ENCODE data around the gene DDX50.
"Not testable (repeated sequence)": the region's sequence is repeated elsewhere in the genome, so short reads cannot be mapped to it uniquely, and the experiment has no call there.

DDX50 gene, protein sequence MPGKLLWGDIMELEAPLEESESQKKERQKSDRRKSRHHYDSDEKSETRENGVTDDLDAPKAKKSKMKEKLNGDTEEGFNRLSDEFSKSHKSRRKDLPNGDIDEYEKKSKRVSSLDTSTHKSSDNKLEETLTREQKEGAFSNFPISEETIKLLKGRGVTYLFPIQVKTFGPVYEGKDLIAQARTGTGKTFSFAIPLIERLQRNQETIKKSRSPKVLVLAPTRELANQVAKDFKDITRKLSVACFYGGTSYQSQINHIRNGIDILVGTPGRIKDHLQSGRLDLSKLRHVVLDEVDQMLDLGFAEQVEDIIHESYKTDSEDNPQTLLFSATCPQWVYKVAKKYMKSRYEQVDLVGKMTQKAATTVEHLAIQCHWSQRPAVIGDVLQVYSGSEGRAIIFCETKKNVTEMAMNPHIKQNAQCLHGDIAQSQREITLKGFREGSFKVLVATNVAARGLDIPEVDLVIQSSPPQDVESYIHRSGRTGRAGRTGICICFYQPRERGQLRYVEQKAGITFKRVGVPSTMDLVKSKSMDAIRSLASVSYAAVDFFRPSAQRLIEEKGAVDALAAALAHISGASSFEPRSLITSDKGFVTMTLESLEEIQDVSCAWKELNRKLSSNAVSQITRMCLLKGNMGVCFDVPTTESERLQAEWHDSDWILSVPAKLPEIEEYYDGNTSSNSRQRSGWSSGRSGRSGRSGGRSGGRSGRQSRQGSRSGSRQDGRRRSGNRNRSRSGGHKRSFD

DNA sequence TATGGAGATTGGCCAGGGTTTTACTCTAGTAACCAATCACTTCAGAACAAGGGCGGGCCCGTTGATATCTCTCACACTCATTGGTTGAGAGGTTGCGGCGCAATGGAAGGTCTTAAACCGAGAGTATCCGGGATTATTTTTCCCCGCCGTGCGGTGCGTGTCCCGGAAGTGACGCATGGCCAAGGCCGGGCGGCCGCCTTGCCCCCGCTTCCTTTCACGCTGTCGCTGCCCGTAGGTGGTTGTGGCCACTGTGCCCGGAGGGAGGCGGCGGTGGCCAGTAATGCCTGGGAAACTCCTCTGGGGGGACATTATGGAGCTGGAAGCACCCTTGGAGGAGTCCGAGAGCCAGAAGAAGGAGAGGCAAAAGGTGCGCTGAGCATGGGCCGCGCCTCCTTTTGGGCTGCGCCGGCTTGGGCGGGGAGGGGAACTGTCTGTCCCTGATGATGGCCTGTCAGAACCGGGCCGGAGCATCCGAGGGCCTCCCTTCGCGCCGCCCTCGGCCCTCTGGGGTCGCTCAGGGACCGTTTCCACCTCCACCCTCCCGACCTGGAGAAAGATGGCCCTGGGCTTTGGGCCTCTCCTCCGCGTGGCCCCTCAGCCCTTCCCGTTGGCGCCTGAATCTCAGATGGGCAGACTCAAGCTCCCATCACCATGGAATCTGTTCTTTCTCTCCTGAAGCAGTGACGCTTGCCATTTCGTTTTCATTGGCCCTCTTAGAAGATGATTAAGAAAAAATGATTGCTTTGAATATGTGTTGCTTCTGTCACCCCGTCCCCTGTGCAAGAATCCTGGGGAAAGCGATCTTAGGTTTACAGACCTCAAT is at the start of gene DDX50:
DDX50 (plus strand) TSS at position 211 of the 823 bp plus-strand sequence; CDS start at position 281, 70 bp downstream.
- peak; percentile 98 for DNase-seq

DNA sequence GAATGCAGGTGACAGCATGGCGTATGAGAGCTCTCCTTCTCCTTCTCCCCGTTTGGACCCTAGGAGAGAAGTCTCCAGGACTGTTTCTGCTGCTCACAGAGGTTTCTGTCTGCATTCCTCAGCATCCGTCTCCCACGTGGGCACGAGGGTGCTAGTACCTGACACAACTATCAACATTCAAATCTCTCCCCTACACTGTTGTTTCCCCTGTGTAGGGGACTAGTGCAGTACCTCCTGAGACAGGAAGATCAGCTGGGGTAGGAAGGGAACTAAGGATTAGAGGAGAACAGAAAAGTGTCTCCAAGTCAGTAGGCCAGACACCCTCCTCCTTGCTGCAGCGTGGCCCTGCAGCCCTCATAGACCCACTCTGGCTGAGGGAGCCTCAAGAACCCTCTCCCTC is 44.8 kb upstream of the DDX50 start:
- DNase-seq, result no peak

DNA sequence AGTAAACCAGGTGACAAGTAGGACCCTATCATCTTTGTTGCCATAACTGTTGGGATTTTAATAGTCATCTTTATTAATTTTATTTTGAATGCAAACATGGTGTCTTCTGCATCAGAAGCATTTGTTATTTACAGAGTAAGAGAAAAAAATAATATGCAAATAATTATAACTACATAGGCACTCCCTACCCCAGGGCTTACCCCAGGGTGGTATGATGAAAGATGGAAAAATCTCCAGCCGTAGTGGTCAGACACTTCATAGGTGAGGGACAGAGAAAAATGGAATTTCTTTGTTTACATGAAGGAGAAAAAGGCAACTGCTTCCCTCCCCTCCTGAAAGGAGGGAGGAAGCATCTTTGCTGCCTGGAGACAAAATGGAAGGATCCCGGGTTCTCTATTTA is 44.1 kb upstream of the DDX50 start:
- DNase-seq, result no peak

DNA sequence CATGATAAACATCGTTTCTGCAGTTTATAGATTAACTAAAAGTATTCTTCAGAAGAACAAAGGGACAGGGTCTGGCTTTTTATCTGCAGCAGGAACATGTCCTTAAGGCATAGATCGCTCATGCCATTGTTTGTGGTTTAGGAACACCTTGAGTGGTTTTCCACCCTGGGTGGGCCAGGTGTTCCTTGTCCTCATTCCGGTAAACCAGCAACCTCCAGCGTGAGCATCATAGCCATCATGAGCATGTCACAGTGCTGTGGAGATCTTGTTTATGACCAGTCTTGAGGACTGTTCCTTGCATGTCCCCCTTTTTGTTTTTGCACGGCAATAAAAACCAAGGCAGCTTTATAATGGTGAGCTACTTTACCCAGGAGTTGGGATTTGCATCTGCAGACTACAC is 39.9 kb upstream of the DDX50 start:
- DNase-seq, result no peak

DNA sequence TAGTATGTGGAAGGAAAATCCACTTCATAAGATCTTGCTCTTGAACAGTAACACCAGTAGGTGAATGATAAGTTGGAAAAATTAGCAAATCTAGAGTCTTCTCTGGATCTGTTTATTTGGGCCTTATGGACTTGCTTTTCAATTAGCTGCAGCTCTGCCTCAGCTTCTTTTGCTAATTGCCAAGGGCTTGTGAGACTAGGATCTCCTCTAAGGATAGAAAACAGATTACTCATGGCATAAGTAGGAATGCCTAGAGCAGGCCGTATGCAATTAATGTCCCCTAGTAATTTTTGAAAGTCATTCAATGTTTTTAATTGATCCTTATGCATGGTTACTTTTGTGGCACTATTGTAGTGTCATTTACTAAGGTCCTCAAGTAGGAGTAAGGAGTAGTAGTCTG is 36.5 kb upstream of the DDX50 start:
- no peak for DNase-seq

DNA sequence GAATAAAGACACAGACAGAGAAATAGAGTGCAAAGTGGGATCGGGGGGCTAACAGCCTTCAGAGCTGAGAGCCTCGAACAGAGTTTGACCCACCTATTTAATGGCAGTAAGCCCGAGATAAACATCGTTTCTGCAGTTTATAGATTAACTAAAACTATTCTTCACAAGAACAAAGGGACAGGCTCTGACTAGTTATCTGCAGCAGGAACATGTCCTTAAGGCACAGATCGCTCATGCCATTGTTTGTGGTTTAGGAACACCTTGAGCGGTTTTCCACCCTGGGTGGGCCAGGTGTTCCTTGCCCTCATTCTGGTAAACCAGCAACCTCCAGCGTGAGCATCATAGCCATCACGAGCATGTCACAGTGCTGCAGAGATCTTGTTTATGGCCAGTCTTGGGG is 32.9 kb upstream of the DDX50 start:
- DNase-seq, result not testable (repeated sequence)

DNA sequence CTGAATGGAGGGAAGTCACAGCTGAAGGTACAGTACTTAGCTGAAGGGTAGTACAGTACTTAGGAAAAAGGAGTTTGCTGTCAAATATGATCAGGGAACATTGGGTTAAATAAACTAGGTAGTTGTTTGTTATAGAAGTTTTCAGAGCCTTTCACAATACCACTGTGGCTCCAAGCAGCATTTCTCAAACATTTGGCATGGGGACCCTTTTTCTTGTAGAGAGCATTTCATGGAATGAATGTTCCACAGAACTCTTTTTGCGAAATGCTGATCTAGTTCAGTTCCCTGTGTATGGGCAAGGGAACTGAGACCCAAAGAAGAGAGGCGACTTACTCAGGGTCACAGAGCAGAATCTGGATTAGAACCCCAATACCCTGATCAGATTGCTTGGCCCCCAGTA is 31.5 kb upstream of the DDX50 start:
- DNase-seq, result no peak

DNA sequence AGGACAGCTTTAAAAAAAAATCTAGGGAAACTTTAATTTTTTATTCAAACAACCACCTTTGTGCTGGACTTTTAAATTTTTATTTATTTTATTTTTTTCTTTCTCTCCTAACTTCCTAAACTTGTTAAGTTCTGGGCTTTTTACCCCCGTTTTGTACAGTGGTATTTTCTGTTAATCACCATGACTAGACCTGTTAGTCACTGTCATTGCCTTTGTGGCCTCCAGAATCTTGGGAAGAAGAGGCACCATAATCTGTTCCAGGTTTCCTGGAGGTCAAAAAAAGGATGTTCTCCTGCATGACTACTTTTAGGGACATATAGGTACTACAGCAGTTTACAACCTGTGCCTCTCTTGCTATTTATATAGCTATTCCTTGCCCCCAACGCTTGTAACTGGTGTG is 31.1 kb upstream of the DDX50 start:
- no peak for DNase-seq

DNA sequence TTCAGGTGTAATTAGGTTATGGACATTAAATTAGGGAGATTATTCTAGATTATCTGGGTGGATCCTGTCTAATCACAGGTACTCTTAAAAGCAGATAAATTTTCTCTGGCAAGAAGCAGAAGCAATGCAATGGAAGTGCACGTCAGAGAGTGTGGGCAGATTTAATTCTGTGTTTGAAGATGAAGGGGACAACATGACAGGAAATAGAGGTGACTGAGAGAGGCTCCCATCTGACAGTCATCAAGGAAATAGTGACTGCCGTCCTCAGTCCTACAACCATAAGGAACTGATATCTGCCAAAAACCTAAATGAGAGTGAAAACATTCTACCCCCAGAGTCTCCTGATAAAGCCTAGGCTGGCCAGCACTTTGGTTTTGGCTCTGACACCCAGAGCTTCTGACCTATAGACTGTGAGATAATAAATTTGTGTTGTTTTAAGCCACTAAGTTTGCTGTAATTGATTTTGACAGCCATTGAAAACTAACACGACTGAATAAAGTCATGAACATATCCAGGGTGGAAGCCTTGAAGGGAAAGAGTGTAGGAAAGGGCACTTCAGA is 30.5 kb upstream of the DDX50 start:
- no peak for DNase-seq

DNA sequence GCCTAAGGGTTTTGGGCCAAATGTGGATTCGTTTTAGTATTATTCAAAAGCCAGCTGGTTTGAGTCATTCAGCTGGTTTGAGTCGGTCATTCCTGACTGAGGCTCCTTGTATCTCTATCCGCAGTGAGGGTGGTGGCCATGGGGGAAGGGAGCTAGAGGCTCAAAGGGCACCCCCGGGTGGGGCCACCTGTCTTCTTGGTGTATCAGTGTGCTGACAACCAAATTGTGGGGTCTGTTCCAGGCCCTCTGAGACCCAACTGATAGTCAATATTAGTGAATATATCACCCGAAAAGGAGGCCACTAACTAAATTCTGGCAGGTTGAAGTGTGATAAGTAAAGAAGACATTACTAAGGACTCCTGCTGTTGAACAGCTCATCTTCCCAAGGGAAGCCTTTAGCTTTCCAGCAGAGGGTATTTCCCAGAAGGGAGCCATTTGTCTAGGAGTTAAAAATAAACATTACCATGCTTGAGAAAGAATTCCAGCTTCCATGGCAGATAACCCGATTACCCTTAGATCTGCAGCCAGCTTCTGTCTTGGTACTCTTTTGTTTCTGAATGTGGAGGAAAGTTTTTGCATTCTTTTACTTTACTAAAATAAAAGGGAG is 29.9 kb upstream of the DDX50 start:
- DNase-seq, result no peak

DNA sequence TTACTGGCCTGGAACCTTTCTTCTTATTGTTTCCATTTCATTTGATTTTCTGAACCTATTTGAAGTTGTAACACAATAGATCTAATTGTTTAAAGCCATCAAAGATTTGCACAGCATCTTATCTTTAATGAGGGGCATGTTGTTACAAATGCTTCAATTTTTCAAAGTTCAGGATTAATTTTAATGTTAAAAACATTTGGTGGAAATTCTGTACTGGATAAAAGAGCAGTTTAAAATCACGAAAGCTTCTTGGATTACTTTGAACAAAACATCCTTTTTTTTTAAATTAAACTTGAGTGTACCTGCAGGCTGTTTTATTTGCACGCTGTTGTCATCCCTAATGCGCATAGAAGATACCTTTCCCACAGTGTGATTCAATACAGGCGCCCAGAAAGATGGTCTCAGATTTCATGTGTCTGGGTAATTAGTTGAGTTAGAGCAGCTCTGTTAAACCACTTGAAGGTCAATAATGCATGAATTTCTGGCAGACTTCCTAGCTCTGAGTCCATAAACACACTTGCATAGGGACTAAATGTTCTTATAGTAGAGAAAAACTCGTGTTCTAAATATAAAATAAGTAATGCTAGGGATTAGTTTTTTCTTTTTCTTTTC is 29.3 kb upstream of the DDX50 start:
- no peak for DNase-seq

DNA sequence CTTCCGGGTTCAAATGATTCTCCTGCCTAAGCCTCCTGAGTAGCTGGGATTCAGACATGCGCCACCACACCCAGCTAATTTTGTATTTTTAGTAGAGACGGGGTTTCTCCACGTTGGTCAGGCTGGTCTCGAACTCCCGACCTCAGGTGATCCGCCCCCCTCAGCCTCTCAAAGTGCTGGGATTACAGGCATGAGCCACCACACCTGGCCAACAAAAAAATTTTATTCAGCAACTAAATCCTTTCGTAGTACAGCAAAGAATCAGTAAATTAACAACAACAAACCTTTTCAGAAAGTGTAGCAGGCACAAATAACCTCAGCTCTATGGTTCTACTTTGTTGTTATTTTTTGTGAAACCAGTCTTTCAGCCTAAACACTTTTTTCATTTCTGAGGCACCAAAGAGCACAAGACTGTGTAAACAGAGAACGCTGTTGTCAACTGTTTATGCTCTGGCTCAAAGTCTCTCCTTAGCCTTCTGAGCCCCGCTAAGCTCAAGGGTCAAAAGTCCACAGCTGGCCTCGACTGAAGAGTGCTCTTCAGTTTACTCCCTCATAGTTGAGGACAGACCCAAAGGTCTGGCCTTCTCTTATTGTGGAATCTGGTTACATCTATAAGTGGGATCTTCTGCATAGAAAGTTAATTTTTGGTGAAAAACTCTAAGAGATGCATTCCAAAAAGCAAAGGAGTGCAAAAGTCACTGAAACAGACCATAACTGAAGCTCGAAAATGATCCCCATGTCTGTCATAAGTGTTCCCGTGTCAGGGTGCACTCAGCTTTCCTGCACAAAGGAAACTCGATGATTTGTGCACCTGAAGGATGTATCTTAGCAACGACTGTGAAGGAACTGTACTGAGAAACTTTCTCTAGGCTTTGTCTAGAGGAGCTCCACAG is 24.6 kb upstream of the DDX50 start:
- DNase-seq, result no peak

DNA sequence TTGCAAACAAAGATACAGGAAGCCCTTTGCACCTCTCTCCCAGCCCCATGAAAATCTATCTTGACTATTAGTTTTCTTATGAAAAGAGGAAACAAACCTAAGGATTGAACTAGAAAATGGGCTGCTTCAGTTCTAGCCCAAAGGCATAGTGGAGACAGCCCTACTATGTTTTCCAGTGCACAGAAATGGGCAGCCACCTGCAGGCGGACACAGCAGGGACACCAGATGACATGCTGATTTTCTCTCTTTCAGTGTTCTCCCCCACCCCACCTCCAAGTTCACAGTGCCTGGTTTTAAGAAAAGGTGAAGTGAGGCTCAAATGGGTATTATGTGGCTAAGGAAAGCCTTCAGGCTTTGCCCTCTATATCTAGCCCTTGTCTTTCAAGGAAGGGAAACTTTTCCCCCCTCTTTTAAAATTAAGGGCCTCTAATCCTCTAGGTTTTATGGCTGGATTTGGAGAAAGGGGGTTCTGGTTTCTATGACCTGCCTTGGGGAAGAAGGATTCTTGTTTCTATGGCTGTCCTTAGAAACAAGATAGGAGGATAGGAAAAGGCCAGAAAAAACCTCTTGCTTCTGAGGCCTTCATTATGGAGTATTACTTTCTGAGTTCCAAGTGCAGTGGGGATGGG is 23.5 kb upstream of the DDX50 start:
- no peak for DNase-seq

DNA sequence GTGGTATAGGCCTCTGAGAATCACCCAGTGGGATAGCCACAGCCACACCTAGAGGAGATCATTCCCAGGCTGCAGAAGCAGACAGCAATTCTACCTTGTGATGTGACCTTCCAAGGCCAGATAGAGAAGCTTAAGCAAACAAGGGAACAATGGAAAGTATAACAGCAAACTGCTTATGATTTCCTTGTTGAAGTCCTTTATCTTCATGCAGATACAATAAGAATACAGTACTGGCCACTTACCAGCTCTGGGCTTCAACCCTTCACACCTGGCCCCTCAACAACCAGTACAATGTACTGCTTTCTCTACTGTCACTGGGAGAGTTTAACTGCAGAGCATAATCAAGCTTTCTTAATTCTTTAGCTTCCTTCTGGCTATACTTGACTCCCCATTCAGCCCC is 22.6 kb upstream of the DDX50 start:
- DNase-seq, result no peak

DNA sequence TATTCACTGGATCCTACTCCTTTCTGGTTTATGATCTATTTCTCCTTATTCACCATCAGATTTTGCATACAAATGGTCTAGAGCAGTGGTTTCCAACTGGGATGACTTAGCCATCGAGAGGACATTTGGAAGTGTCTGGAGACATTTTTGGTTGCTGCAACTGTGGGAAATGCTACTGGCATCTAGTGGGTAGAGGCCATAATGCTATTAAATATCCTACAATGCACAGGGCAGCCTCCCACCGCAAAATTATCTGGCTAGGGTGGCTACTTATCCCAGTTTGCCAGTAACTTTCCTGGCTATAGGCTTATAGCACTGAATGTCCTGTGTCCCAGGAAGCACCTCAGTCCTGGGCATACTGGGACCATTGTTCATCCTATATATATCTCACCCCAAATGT is 21.5 kb upstream of the DDX50 start:
- DNase-seq, result no peak

DNA sequence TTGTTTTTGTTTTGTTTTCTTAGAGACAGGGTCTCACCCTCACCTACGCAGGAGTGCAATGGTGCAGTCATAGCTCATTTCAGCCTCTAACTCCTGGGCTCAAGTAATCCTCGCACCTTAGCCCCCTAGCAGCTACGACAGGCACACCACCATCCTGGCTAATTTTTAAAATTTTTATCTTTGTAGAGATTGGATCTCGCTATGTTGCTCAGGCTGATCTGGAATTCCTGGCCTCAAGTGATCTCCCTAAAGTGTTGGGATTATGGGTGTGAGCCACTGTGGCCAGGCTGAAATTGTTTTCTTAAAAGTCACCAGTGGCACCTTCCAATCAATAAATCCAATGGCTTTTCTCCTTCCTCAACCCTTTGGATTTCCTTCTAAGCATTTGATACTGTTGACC is 20.9 kb upstream of the DDX50 start:
- DNase-seq, result no peak

DNA sequence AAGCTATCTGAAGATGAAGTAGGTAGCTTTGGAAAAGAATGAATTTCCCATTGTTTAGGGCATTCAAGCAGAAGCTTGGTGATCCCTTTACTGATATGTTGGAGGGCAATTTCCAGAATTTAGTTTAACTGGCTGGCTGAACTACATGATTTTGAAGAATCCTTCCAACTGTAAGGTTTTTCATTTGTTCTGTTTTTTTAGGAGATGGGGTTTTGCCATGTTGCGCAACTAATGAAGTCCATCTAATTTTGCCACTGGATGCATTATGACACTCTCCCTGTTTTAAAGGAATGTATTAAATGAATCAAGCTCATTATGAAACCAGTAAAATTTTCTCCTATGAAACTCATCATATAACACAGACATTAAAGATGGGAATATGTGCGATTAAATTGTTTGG is 6.1 kb upstream of the DDX50 start:
- peak in 1 of 2 experiments; percentile 8 for DNase-seq

DNA sequence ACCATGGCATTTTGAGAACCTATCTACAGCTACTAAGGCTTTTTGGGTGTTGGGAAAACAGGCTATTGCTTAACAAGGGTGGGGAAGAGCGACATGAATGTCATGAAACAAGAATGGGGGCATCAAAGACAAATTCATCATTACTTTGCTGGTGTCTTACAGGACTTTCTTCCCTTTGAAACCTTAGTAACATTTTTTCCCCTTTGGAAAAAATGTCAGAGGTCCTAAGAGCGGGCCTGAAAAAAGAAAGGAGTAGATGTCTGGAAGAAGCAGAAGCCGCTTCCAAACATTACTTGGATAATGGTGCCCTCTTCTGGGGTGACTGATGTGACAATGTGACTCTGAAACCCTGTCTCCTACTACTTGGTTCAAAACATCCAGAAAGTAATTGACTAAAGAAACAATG is 3.8 kb upstream of the DDX50 start:
- peak; percentile 64 to 69 for DNase-seq

DNA sequence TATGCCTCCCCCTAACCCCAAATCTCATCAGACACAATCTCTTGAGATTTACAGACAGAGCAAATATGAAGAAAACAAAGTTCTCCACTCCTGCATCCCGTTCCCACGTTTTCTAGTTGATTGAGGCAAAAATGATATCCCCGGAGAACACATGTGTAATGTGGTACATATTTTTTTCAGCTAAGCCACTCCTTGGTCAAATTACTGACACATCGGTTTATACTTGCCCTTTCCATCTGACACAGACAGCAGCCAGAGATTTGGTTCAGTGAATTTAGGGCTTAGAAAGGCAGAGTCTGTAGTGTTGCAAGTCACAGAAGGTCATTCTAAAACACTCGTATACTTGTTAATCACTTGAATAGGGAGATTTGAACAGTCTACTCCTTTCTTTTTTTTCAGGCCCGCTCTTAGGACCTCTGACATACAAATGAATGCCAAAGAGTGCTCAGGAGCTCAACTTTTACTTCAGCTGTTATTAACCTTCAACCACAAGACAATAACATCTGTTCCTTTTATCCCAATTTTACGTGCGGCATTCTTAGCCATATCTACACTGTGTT is 1.8 kb upstream of the DDX50 start:
- no peak for DNase-seq

DNA sequence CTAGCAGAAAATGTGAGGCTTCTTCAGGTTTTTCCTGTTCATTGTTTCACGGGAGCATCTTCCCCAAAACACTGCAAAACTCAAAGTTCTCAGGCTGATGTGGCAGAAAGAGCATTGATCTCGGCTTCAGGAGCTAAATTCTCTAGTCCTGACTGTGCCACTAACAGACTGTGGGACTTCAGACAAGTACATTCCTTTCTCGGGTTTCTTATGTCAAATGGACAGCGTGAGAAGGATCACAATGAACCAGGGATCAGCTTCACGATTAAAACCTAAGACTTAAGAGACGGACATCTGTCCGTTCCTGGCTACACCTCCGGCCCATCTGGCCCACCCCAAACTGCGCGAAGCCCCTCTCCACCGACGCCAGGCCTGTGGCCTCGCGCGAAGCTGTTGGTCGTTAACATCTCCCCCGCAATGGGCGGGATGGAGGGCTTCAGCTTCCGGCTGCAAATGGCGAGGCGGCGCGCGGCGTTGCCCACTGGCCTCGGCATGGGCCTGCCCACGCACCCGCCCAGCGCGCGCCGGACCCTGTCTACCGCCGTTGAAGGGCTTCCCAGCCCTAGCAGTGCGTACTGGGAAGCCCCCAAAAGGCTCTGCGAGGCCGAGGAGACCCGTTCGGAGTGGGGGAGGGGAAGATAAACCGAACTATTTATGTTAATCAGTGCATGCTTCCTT is 549 bp upstream of the DDX50 start:
- DNase-seq, result peak in 1 of 2 experiments; percentile 78
